ENCODE data around the gene OR51B4.

DNA sequence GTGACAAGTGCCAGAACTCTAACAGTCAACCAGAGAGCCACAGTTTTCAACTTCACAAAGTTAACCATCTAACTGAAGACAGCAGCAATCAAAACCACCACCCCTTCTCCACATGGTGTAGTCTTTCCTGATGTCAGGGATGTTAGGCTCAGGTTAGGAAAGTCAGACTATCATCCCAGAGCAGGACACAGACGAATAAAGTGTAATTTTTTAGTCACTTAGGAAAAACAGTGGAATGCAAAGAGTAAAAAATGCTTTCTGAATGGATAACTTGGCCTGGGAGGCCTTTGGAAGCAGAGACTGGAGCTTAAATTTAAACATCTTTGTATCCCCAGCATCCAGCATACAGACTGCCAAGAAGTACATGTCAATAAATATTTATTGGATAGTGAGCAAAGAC is 15.4 kb downstream of the OR51B4 start:
- TF ChIP-seq, protein P1, sequence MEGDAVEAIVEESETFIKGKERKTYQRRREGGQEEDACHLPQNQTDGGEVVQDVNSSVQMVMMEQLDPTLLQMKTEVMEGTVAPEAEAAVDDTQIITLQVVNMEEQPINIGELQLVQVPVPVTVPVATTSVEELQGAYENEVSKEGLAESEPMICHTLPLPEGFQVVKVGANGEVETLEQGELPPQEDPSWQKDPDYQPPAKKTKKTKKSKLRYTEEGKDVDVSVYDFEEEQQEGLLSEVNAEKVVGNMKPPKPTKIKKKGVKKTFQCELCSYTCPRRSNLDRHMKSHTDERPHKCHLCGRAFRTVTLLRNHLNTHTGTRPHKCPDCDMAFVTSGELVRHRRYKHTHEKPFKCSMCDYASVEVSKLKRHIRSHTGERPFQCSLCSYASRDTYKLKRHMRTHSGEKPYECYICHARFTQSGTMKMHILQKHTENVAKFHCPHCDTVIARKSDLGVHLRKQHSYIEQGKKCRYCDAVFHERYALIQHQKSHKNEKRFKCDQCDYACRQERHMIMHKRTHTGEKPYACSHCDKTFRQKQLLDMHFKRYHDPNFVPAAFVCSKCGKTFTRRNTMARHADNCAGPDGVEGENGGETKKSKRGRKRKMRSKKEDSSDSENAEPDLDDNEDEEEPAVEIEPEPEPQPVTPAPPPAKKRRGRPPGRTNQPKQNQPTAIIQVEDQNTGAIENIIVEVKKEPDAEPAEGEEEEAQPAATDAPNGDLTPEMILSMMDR (conservative IDR thresholded peaks at IDR 0.05 in 1 of 2, IDR thresholded peaks at IDR 0.05 in 1 of 2; ENCODE audit: low read depth in 1 of 2, low read length in 2 of 2): no peak
- TF ChIP-seq EZH2 (IDR thresholded peaks at IDR 0.05; ENCODE audit: low read length, missing control alignments): no peak

All from fibroblast of lung (primary cell).